ENCODE data around the gene SLAMF7. TPM values are rescaled to one million over a fixed set of nuclear protein-coding genes. Genes with fewer than 3 reads are reported as not detected.
"Not testable (repeated sequence)": the region's sequence is repeated elsewhere in the genome, so short reads cannot be mapped to it uniquely, and the experiment has no call there.

The SLAMF7 gene
- total RNA-seq, 1 experiment from 2014 or later = 2.5 TPM

DNA sequence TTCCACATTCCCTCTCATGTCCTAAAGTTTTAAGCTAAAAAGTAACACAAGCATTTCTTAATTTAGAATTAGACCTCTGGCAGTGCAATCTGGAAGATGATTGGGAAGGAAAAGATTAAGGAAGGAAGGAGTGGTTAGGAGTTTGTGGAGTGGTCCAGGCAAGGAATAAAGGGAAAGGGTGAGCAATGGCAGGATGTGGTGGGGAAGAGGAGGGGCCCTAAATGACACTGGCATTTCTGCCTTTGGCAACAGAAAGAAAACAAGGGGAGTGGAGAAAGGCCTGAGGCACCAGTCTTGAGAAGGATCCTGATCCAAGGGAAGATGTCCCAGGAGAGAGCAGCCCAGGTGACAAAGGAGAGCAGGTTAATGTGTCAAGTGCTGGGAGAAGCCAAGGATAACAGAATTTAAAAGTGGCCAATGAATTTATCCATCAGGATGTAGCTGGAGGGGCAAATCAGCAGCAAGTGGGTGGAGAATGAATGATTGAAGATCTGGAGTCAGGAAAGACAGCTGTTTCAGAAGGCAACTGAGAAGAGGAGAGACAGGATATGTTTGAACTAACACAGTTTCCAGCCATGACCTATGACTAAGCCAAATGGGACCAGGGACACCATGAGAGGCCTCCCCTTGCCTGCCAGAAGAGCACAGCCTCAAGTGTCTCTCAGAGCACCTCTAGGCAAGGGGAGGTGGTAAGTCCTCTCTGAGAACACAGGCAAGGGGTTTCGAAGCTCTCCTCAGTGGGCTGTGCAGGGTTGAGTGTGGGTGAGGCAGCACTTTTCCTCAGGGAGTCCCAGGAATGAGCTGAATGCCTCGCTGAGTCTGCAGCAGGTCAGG is 36.1 kb downstream of the SLAMF7 start:
- peak; percentile 40 for DNase-seq (ENCODE audit: low spot score)

DNA sequence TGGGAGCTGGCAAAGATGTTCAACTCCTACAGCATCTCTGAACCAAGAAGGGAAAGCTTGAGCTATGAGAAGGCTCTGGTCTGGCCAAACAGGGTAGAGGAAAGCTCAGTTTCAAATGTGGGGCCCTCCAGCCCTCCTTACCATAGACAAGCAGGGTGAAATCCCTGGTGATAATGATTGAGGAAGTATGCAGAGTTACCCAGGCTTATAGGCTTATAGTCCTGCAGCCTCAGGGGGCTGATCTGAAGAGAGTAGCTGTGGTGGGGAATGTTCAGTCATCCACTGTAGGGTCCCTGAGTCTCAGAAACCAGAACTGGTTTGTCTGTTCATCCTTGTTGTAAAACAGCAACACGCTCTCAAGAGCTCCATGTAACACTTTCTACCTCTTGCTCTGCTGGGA is 37.1 kb downstream of the SLAMF7 start:
- no peak for DNase-seq (ENCODE audit: low spot score)

DNA sequence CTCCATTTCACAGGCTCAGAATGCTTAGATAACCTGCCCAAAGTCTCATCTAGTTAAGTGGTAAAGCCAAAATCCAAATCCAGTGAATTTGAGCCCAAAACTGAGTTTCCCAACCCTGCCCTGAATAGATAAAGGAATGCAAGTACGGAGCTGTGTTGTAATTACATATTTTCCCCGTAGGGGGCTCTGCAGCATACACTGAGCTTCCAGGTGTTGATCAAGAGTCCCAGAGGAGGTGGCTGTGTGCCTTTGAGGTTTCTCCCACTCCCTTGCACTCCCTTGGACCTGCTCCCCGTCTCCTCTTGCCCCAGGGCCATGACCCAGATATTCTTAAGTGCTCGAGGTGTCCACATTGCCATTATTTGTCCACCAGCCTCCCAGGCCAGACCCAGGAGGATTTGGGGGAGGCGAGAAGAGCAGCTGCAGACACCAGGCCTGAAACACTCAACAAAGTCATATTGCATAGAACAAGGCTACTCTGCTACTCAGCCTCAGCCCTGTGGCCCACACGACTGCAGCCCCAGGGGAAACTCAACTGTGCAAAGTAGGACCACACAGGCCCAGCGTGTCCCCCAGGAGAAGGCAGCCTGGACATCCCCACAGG is 38.5 kb downstream of the SLAMF7 start:
- no peak for DNase-seq (ENCODE audit: low spot score)

DNA sequence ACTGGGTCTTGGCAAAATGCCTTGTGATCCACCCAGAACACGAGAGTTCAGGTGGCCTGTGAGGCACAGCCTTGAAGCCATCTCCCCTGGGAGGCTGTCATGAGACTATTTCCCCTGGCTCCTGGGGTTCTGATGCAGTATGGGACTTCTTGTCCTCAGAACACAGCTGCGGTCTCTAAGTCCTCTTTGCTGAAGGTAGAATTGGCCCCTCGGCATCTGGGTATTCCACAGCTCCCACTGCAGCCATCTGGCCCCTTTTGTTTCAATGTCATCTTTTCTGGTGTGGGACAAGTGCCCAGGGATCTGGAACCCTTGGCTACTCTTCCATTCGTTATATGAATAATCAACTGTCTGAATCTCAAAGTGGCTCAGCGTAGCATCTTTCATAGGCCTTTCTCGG is 39.9 kb downstream of the SLAMF7 start:
- DNase-seq (ENCODE audit: low spot score) = no peak

DNA sequence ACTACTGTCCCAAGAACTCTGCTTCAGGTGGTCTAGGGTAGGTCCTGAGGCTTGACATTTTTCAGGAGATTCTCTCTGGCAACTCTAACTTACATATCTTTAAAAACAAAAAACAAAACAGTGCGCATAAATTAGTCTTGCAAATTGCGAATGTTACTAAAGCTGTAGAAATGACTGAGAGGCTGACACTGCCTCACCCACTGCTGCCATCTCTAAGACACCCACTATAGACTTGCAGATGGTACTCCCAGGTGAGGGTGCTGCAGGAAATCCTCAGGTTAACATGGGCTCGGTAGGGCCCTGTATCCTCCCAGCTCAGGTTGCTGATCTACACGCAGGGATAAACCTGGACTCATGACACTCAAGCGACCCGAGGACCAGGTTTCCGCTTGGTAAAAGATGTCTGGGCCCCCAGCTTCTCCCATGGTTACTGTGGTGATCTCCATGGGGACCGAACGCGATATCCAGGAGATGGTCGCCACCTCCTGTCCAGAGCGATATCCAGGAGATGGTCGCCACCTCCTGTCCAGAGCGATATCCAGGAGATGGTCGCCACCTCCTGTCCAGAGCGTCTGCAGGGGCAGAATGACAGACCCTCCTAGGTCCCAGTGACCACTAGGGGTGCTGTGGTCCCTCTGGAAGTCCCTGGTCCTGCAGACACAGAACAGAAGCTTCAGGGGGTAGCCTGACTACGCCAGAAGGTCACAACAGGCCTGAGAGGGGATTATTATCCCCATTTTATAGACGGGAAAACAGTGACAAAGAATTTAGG is 40.8 kb downstream of the SLAMF7 start:
- peak; percentile 23 for DNase-seq (ENCODE audit: low spot score)

DNA sequence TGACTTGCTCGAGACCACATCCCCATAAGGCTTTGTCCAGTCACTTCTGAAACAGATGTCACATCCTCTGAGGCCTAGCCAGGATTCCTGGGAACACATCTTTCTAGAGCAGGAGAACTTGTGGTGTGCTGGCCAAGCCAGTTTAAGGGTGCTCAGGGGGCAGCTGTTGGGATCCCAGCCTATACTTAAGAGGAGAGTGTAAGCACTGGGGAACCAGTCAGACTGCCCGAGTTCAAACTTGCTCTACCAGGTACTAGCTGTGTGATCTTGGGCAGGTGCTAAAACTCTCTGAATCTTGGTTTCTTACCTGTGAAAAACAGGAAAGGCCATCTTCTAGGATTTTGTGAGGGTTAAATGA is 41.3 kb downstream of the SLAMF7 start:
- DNase-seq (ENCODE audit: low spot score) = no peak

DNA sequence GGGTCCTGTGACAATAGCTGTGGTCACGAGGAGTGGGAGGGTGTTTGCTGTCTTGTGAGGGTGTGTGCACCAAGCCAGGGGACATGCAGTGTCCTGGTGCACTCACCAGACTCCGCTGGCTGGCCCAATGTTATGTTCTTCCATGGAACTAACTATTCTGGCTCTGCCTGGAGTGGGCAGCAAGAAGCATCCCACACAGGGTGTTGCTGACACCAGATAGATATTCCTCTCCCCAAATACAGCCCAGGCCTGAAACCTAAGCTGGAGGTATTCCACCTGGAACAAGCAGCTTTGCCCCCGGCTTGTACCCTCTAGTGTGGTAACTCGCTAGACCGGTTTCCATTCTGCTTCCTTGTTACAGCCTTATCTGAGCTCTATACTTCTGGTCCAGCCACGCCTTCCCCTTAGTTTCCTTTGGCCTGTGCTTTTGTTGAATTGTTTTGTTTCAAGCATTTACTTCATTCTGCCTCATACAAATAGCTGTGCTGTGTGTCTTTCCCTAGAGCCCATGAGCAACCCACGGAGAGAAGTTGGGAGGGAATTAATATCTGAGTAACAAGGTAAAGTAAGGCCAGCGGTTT is 42.2 kb downstream of the SLAMF7 start:
- DNase-seq (ENCODE audit: low spot score) = no peak

DNA sequence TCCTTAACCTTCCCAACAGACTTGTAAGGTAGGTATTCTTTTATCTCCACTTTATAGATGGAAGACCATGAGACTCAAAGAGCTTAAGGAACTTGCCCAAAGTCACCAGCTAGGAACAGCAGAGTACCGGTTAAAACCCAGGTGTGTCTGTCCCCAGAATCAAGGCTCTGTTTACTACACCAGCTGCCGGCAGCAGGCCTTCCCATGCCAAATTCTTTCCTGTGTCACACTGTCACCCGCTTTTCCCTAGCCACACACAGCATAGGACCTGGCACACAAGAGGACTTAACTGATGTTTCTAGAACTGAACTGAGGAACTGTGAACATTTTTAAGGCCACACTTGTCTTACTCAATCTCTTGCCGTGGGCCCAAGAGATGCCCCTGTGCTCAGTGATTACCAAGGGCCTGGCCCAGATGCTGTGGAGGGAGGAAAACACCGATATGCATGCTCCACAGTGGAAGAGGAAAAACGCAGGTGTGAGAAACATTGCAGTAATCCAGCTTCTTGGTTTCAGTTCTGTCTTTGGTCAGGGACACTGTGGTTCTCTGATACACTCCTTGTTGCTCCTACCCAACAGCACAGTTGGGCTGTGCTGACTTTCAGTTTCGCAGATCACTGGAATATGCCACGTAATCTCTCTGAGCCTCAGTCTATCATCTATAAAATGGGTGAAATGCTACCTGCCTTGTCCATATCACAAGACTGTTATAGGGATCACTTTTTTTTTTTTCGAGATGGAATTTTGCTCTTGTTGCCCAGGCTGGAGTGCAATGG is 43.1 kb downstream of the SLAMF7 start:
- no peak for DNase-seq (ENCODE audit: low spot score)

DNA sequence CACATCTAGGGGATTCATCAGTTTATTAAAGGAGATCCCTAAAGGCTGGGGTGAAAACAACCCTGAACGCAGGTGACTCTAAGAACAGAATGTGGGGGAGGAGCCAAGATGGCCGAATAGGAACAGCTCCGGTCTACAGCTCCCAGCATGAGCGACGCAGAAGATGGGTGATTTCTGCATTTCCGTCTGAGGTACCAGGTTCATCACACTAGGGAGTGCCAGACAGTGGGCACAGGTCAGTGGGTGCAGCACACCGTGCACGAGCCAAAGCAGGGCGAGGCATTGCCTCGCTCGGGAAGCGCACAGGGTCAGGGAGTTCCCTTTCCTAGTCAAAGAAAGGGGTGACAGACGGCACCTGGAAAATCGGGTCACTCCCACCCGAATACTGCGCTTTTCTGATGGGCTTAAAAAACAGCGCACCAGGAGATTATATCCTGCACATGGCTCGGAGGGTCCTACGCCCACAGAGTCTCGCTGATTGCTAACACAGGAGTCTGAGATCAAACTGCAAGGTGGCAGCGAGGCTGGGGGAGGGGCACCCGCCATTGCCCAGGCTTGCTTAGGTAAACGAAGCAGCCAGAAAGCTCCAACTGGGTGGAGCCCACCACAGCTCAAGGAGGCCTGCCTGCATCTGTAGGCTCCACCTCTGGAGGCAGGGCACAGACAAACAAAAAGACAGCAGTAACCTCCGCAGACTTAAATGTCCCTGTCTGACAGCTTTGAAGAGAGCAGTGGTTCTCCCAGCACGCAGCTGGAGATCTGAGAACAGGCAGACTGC is 44.1 kb downstream of the SLAMF7 start:
- not testable (repeated sequence) for DNase-seq (ENCODE audit: low spot score)

DNA sequence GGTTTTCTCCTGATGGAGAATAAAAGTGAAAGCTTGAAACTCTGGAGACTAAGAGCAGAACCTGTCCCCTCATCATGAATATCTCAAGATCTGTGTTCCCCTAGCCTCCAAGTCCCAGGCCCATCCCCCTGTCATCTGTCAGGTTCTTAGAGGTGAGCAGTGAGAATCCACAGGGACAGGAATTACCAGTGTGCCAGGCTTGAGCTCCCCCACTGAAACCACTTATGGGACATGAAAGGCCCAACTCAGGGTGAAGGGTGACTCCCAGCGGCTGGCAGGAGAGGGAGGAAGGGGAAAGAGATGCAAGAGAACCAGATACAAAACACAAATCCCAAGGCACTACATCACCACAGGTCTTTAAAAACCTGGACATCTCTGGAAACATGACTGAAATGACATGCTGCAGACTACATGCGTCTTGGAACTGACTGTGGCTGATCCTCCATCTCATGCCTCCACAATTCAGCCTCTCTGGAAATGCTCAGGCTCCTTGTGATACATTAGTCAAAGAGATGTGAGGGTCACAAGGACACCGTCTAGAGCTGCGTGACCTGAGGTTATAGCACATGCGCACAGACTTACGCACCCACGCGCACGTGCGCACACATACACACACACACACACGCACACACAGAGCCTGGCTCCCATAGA is 50.1 kb downstream of the SLAMF7 start:
- DNase-seq (ENCODE audit: low spot score) = no peak

DNA sequence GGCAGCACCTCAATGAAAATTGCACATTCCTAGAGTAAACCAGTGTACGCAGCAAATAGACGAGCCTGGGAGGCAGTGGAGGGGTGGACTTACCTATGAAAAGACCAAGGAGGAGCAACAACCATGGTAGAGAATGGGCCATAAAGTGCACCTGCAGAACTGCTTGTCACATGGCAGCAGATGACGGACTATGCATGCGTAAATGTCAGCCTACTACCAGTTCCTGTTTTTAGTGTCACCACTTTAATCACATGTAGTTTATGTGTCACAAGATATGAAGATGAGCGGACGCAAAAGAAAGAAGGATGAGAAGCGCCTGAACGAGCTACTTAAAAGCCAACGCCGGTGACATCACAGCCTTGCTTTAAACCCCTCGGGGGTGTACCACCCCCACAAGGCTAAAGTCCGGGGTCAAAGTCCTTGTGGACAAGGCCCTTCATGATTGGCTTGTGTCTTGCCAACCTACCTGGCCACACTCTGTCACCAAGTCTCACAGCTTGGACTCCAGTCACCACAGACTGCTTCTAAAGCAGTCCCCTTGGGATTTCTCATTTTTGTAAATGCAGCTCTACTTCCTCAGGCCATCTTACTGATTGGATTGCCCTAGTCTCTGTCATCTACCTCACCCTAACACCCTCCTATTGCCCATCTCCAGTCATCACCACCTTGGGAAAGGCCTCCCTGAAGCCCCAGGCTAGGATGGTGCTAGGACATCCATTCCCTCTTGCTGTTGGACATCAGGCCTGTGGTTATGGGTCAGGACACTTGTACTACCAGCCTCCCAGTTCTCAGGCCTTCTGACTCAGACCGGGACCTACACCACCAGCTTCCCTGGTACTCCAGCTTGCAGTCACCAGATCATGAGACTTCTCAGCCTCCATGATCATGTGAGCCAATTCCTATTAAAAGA is 50.9 kb downstream of the SLAMF7 start:
- no peak for DNase-seq (ENCODE audit: low spot score)

DNA sequence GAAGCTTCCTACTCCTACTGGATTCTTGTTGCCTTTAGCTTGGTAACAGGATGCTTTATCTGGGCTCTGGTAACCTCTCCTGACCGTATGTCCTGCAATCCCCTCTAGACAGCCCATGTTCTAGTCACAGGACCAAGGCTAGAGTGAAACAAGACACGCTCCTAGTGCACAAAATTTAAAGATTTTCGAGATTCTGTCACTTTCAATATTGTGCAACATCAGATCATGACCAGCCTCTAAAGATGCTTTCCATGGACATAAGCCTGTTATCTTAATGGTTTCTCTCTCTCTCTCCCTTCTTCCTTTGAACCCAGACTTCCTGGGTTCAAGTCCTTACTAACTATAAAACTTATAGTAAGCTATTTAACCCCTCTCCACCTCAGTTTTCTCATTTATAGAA is 55.3 kb downstream of the SLAMF7 start:
- no peak for DNase-seq (ENCODE audit: low spot score)

DNA sequence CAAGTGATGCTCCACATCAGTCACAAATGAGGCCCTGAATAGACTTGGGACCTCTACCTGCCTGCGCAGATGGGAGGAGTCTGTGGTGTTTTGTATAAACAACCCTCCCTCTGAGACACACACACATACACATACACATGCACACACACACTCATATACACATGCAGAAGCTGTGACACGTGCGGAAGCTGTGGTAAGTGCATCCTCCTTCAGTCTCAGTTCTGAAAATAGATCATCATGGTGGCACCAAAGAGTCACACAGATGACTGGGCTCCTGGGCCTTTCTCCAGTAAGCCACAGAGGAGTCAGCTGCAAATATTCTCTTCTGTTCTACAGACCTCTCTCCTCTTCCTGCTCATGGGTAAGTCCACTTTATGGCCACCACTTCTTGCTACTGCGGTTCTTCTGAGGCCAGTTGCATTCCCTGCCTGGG is 56.9 kb downstream of the SLAMF7 start, which contains the start of gene LY9:
Gene LY9 (plus strand): TSS at position 224 of the 433 bp plus-strand sequence. CDS start 14 bp downstream, at position 238.
- DNase-seq (ENCODE audit: low spot score) = no peak

DNA sequence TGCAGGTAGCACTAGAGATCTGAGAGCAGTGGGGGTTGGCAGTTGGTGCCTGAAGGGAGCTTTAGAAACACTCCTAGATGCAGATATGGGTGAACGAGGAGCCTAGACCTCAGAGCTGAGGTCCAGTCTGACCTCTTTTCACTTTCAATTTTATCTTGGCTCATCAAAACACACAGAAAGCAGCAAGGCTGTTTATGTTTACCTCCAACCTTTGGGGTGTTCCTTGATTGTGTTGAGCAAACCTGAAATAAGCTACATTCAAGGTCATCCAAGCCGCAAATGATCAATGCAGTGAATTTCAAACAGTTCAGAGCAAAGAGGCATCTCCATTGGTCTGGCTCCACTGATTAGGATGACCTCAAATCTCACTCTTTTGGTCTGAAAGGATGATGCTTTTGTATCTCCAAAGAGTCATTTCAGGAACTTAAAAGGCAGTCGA is 58.2 kb downstream of the SLAMF7 start:
- DNase-seq (ENCODE audit: low spot score) = no peak

DNA sequence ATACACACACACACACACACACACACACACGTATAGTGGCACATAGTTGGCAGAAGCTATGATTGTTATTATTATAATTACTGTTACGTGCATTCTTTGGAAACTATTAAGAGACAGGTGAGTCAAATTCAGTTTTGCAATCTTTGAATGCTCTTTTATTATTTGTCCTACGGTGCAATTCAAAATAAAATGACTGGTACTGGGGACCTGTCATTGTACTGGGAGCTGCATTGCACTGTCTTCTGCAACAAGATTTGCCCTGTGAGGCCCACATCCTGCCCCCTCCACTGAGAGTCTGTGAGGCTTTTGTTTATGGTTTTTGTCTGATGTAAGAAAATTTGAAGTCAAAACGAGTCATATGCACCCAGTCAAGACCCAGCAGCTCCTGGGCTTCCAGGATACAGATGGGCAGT is 58.8 kb downstream of the SLAMF7 start:
- DNase-seq (ENCODE audit: low spot score) = no peak

DNA sequence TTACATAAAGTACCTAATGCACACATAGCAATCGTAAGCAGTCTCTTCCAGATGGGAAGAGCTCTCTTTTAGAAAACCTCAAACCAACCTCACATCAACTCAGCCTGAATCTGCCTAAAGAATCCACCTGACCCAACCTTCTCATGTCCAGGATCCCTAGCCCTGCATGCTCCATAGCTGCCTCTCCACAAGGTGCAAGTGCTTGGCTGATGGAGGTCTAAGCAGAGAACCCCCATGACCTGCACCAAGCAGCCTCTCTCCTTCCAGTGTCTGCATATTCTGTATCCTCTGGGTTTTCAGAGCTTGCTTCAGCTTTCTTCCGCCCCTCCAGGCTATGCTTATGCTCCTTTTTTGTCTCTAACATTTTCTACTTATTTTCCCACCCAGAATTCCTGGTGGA is 59.4 kb downstream of the SLAMF7 start:
- DNase-seq (ENCODE audit: low spot score) = no peak

DNA sequence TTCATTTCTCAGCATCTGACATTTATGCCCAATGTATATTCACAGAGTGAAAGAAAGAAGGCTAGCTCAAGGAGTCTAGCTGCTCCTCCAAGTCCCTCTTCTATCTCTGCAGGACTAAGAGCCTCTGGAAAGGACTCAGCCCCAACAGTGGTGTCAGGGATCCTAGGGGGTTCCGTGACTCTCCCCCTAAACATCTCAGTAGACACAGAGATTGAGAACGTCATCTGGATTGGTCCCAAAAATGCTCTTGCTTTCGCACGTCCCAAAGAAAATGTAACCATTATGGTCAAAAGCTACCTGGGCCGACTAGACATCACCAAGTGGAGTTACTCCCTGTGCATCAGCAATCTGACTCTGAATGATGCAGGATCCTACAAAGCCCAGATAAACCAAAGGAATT is 60.6 kb downstream of the SLAMF7 start:
- DNase-seq (ENCODE audit: low spot score) = no peak

DNA sequence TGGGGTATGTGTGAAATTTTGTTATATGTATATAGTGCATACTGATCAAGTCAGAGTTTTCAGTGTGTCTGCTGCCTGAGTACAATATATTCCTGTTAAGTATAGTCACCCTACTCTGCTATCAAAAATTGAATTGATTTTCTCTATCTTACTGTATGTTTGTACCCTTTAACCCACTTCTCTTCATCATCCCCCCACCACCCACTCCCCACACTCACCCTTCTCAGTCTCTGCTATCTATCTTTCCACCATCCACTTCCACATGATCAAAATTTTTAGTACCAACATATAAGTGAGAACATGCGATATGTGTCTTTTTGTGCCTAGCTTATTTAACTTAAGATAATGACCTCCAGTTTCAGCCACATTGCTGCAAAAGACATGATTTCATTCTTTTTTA is 61.1 kb downstream of the SLAMF7 start:
- DNase-seq (ENCODE audit: low spot score) = no peak

All from H4 (cell line).